IMR-90 (cell line): ENCODE results near the gene CTDSP1. TPM values are rescaled to one million over a fixed set of nuclear protein-coding genes. Genes with fewer than 3 reads are reported as not detected.

ENCODE experiments used
- ATAC-seq: fragments of 200-7000 bp; cut with Tn5 transposase; 2 replicates; pipeline ENCODE4 v1.9.1; 2020; ENCODE audit warnings: low read depth, mild to moderate bottlenecking, moderate library complexity
- BruUV-seq: library from RNA; stranded (reverse); fragments of 400-500 nt; replicated peaks from 2 replicates; lab custom pipeline; 2021; lab: Mats Ljungman, UMichigan
- CTCF ChIA-PET: fragments of 300-600 bp; formaldehyde crosslinking; extraction: SDS; loops from one replicate; lab custom pipeline; 2021; ENCODE audit warnings: antibody characterized with exemption; lab: Yijun Ruan, JAX
- POLR2A ChIA-PET: fragments of 300-600 bp; sonication (Branson Sonifier 250); formaldehyde crosslinking; loops from one replicate; lab custom pipeline; 2022; ENCODE audit warnings: antibody characterized with exemption; ENCODE audit not compliant: unreplicated experiment; lab: Charles Lee
- DNase-seq: peaks from one replicate; pipeline ENCODE4 v3.0.0; 2013
- H2AFZ ChIP-seq: replicated peaks from 2 replicates; pipeline ENCODE3; 2013; ENCODE audit warnings: low read length, mild to moderate bottlenecking; ENCODE audit not compliant: poor library complexity
- H2AK5ac ChIP-seq: 2 replicates; pipeline ENCODE4 v1.6.1; 2013; ENCODE audit warnings: low read depth, low read length, inconsistent platforms
- H2AK9ac ChIP-seq: replicated peaks from 2 replicates; pipeline ENCODE3; 2013; ENCODE audit warnings: mild to moderate bottlenecking, low read depth, low read length, moderate library complexity; ENCODE audit not compliant: poor library complexity
- H2BK120ac ChIP-seq: 2 replicates; pipeline ENCODE4 v1.6.1; 2013; ENCODE audit warnings: low read depth, low read length, inconsistent platforms
- H2BK15ac ChIP-seq: 3 replicates; pipeline ENCODE4 v1.6.1; 2013; ENCODE audit warnings: low read depth, low read length, inconsistent platforms
- H2BK20ac ChIP-seq: 2 replicates; pipeline ENCODE4 v1.6.1; 2013; ENCODE audit warnings: low read depth, mild to moderate bottlenecking, inconsistent platforms, low read length, moderate library complexity
- H2BK5ac ChIP-seq: 2 replicates; pipeline ENCODE4 v1.6.1; 2013; ENCODE audit warnings: mild to moderate bottlenecking, low read depth, low read length, inconsistent platforms; ENCODE audit not compliant: poor library complexity, severe bottlenecking
- H3K14ac ChIP-seq: replicated peaks from 2 replicates; pipeline ENCODE4 v1.6.1; 2013; ENCODE audit warnings: low read depth, low read length, inconsistent platforms
- H3K18ac ChIP-seq: 2 replicates; pipeline ENCODE4 v1.6.1; 2013; ENCODE audit warnings: low read depth, low read length, control low read depth
- H3K23ac ChIP-seq: 2 replicates; pipeline ENCODE4 v1.6.1; 2013; ENCODE audit warnings: low read depth, low read length, inconsistent platforms
- H3K27ac ChIP-seq: 2 replicates; pipeline ENCODE4 v1.5.1; 2013; ENCODE audit warnings: mild to moderate bottlenecking, control low read depth, low read length; ENCODE audit not compliant: insufficient read depth
- H3K27me3 ChIP-seq: 2 replicates; pipeline ENCODE4 v1.6.1; 2013; ENCODE audit warnings: low read length; ENCODE audit not compliant: control insufficient read depth, insufficient read depth
- H3K36me3 ChIP-seq: 2 replicates; pipeline ENCODE4 v1.6.1; 2013; ENCODE audit warnings: low read length, mixed read lengths; ENCODE audit not compliant: control insufficient read depth, insufficient read depth
- H3K4ac ChIP-seq: 2 replicates; pipeline ENCODE4 v1.6.1; 2013; ENCODE audit warnings: low read depth, low read length, inconsistent platforms
- H3K4me1 ChIP-seq: 2 replicates; pipeline ENCODE4 v1.6.1; 2013; ENCODE audit warnings: low read length, mixed read lengths; ENCODE audit not compliant: control insufficient read depth, insufficient read depth
- H3K4me2 ChIP-seq: 2 replicates; pipeline ENCODE4 v1.6.1; 2013; ENCODE audit warnings: low read depth, mild to moderate bottlenecking, control low read depth, low read length, moderate library complexity
- H3K4me3 ChIP-seq: 2 replicates; pipeline ENCODE4 v1.5.1; 2013; ENCODE audit warnings: low read depth, mild to moderate bottlenecking, control low read depth, low read length, moderate library complexity; ENCODE audit not compliant: insufficient read depth
- H3K56ac ChIP-seq: 2 replicates; pipeline ENCODE4 v1.6.1; 2013; ENCODE audit warnings: low read length, inconsistent platforms; ENCODE audit not compliant: insufficient read depth; ENCODE audit errors: extremely low read depth
- H3K79me1 ChIP-seq, 2 experiments: 2 replicates each; pipeline ENCODE4 v1.6.1; 2013; ENCODE audit warnings: low read length in 2 of 2, inconsistent platforms in 1 of 2, low read depth in 1 of 2
- H3K9ac ChIP-seq: 2 replicates; pipeline ENCODE4 v1.6.1; 2013; ENCODE audit warnings: low read depth, low read length, control low read depth
- H3K9me1 ChIP-seq: 2 replicates; pipeline ENCODE4 v1.6.1; 2013; ENCODE audit warnings: low read length, inconsistent platforms; ENCODE audit not compliant: insufficient read depth
- H3K9me3 ChIP-seq: 2 replicates; pipeline ENCODE4 v1.6.1; 2013; ENCODE audit warnings: low read length; ENCODE audit not compliant: control insufficient read depth, insufficient read depth
- H4K20me1 ChIP-seq: 2 replicates; pipeline ENCODE4 v1.6.1; 2013; ENCODE audit warnings: low read length, inconsistent platforms; ENCODE audit not compliant: insufficient read depth
- H4K5ac ChIP-seq: 2 replicates; pipeline ENCODE4 v1.6.1; 2013; ENCODE audit warnings: mild to moderate bottlenecking, low read depth, low read length, control low read depth
- H4K8ac ChIP-seq, 2 experiments: 2 replicates each; pipeline ENCODE4 v1.6.1; 2013; ENCODE audit warnings: low read depth in 2 of 2, low read length in 2 of 2, control low read depth in 1 of 2, inconsistent platforms in 1 of 2
- H4K91ac ChIP-seq: 2 replicates; pipeline ENCODE4 v1.6.1; 2013; ENCODE audit warnings: low read depth, low read length, inconsistent platforms; ENCODE audit not compliant: insufficient read depth
- BHLHE40 ChIP-seq: fragments of 150-350 bp; IDR thresholded peaks from 2 replicates; pipeline ENCODE4 v1.6.1; 2016; ENCODE audit warnings: mild to moderate bottlenecking, low read depth, low read length
- CHD1 ChIP-seq: IDR thresholded peaks from 2 replicates; pipeline ENCODE4 v1.6.1; 2012; ENCODE audit warnings: low read depth, low read length, improper control_type of control experiment
- FOS ChIP-seq: fragments of 150-350 bp; IDR thresholded peaks from 2 replicates; pipeline ENCODE4 v1.6.1; 2016; ENCODE audit warnings: low read depth, low read length
- MAFK ChIP-seq: IDR thresholded peaks from 2 replicates; pipeline ENCODE4 v1.6.1; 2012; ENCODE audit warnings: low read depth, low read length, improper control_type of control experiment
- MAZ ChIP-seq: IDR thresholded peaks from 2 replicates; pipeline ENCODE4 v1.6.1; 2012; ENCODE audit warnings: low read depth, mild to moderate bottlenecking, low read length, improper control_type of control experiment, moderate library complexity, borderline replicate concordance
- POLR2A ChIP-seq: IDR thresholded peaks from 2 replicates; pipeline ENCODE4 v1.6.1; 2012; ENCODE audit warnings: mild to moderate bottlenecking, low read depth, low read length
- RCOR1 ChIP-seq: IDR thresholded peaks from 2 replicates; pipeline ENCODE4 v1.6.1; 2012; ENCODE audit warnings: mild to moderate bottlenecking, low read length, improper control_type of control experiment; ENCODE audit not compliant: insufficient replicate concordance
- RFX5 ChIP-seq: IDR thresholded peaks from 2 replicates; pipeline ENCODE4 v1.8.0; 2012; ENCODE audit warnings: low read depth, mild to moderate bottlenecking, low read length, moderate library complexity
- dilution Hi-C: fragments of 300-500 bp; cut with HindIII; formaldehyde crosslinking; loops from one replicate; pipeline ENCODE4 v1.14.3; 2018; ENCODE audit warnings: low sequenced_read_pairs; ENCODE audit not compliant: unreplicated experiment
- in situ Hi-C: fragments of 300-500 bp; cut with MboI; formaldehyde crosslinking; loops from 3 replicates; pipeline ENCODE4 v1.14.3; 2019; ENCODE audit warnings: low sequenced_read_pairs, inconsistent platforms, mixed read lengths
- intact Hi-C: fragments of 100-400 bp; cut with micrococcal nuclease; formaldehyde crosslinking; loops from 2 replicates; pipeline ENCODE4 v1.10.0; 2022
- polyA plus RNA-seq, 3 experiments: library from polyadenylated mRNA; depleted of rRNA; stranded (reverse); fragments of >200 nt; gene quantifications; 2 replicates each; pipeline ENCODE4 v1.2.3, GENCODE V29; 2012; ENCODE audit warnings: low replicate concordance in 1 of 3
- total RNA-seq: library from RNA; depleted of rRNA; stranded (reverse); fragments of >200 nt; gene quantifications from 2 replicates; pipeline ENCODE4 v1.2.3, GENCODE V29; 2012
- TF ChIP-seq, protein P1 (sequence below): fragments of 150-350 bp; IDR thresholded peaks from 2 replicates; pipeline ENCODE4 v1.6.1; 2016; ENCODE audit warnings: low read depth, mild to moderate bottlenecking, low read length, moderate library complexity, borderline replicate concordance
- TF ChIP-seq, protein P2 (sequence below): conservative IDR thresholded peaks from 2 replicates; pipeline ENCODE4 v1.5.1; 2012; ENCODE audit warnings: mild to moderate bottlenecking, low read depth, low read length, improper control_type of control experiment

Gene CTDSP1
- total and polyA plus RNA-seq, 2 of the 4 experiments (the other 2 are of a cell fraction) = 19.7 to 64.3 TPM

DNA sequence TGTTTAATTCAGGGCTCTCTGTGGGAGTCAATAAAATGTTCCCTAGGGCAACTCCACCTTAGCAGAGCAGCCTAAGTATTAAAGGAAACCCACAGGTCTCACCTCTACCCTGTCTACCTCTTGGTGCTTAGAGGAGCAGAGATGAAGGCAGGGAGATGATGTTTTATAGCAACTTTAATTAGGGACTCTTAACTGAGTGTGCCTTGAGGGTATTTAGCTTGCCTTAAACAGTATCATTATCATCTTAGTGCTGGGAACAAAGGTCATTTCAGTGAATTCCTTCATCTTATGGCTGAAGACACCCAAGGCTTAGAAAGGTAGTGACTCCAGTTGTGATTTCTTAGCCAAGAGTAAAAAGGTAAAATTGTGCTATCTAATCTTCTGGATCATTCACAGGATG lies 45.9 kb downstream of the CTDSP1 start:
- no peak overlapping the region for H3K56ac ChIP-seq
- dilution Hi-C loops (no loop called here), in situ Hi-C loops (no loop called here), intact Hi-C loops (no loop called here)
- H3K18ac ChIP-seq = no peak overlapping the region
- no peak overlapping the region for H3K14ac ChIP-seq
- H2AK9ac ChIP-seq = no peak overlapping the region
- CTCF ChIA-PET = no interaction called here
- H3K4me1 ChIP-seq = peaks cover 3% of the 10 kb centered on the region; the same call in 1 of the 2 replicates
- POLR2A ChIA-PET = no interaction called here
- no peak overlapping the region for H2BK20ac ChIP-seq
- no peak overlapping the region for H3K4me3 ChIP-seq
- peaks cover 3% of the 10 kb centered on the region; the same call in 1 of the 2 replicates for H4K20me1 ChIP-seq
- TF ChIP-seq CHD1 = no peak
- no peak for TF ChIP-seq BHLHE40
- TF ChIP-seq, protein P1, sequence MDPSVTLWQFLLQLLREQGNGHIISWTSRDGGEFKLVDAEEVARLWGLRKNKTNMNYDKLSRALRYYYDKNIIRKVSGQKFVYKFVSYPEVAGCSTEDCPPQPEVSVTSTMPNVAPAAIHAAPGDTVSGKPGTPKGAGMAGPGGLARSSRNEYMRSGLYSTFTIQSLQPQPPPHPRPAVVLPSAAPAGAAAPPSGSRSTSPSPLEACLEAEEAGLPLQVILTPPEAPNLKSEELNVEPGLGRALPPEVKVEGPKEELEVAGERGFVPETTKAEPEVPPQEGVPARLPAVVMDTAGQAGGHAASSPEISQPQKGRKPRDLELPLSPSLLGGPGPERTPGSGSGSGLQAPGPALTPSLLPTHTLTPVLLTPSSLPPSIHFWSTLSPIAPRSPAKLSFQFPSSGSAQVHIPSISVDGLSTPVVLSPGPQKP = no peak
- TF ChIP-seq RFX5 = no peak
- TF ChIP-seq, protein P2, sequence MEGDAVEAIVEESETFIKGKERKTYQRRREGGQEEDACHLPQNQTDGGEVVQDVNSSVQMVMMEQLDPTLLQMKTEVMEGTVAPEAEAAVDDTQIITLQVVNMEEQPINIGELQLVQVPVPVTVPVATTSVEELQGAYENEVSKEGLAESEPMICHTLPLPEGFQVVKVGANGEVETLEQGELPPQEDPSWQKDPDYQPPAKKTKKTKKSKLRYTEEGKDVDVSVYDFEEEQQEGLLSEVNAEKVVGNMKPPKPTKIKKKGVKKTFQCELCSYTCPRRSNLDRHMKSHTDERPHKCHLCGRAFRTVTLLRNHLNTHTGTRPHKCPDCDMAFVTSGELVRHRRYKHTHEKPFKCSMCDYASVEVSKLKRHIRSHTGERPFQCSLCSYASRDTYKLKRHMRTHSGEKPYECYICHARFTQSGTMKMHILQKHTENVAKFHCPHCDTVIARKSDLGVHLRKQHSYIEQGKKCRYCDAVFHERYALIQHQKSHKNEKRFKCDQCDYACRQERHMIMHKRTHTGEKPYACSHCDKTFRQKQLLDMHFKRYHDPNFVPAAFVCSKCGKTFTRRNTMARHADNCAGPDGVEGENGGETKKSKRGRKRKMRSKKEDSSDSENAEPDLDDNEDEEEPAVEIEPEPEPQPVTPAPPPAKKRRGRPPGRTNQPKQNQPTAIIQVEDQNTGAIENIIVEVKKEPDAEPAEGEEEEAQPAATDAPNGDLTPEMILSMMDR = no peak
- no peak for TF ChIP-seq MAZ
- no peak for TF ChIP-seq RCOR1
- TF ChIP-seq MAFK = no peak
- TF ChIP-seq FOS = no peak
- TF ChIP-seq POLR2A = no peak
- DNase-seq = no peak
- H2BK120ac ChIP-seq = no peak overlapping the region
- H2BK15ac ChIP-seq = no peak overlapping the region
- H3K9ac ChIP-seq = no peak overlapping the region
- H2AFZ ChIP-seq = no peak overlapping the region
- H2AK5ac ChIP-seq = no peak overlapping the region
- no peak overlapping the region for H3K4ac ChIP-seq
- no peaks in the 10 kb centered on the region for H3K9me3 ChIP-seq
- peaks cover 5% of the 10 kb centered on the region; the same call in 1 of the 2 replicates for H3K9me1 ChIP-seq
- H3K4me2 ChIP-seq = no peak overlapping the region
- no peaks in the 10 kb centered on the region for H3K79me1 ChIP-seq
- no peak overlapping the region for H2BK5ac ChIP-seq
- H3K23ac ChIP-seq = no peak overlapping the region
- no peak overlapping the region for H4K91ac ChIP-seq
- H3K27ac ChIP-seq = no peak overlapping the region
- no TSS peak for BruUV-seq
- ATAC-seq = no peak
- no peak overlapping the region for H4K8ac ChIP-seq
- H3K27me3 ChIP-seq = no peaks in the 10 kb centered on the region
- no peak overlapping the region for H4K5ac ChIP-seq
- 0 out of 2 replicates have a peak, but pooled peaks cover 2% of the 10 kb centered on the region for H3K36me3 ChIP-seq
